Prostate gland (tissue), 2 donors: Measurements from ENCODE around the gene E2F4.

Source experiments
- CTCF ChIP-seq, 4 experiments: fragments of 200-600 bp in 2 of 4; fragments of 450-650 bp in 2 of 4; sonication (generic) in 2 of 4; IDR thresholded peaks; 1 replicate in 3 of 4; 2 replicates in 1 of 4; pipeline ENCODE4 v1.5.1; 2016 to 2019; ENCODE audit warnings: antibody characterized with exemption in 4 of 4, mild to moderate bottlenecking in 2 of 4, moderate library complexity in 2 of 4
- POLR2A ChIP-seq: fragments of 450-650 bp; IDR thresholded peaks from one replicate; pipeline ENCODE4 v1.6.1; 2016; ENCODE audit warnings: antibody characterized with exemption, mild to moderate bottlenecking
- POLR2AphosphoS5 ChIP-seq: sonication (generic); formaldehyde crosslinking; IDR thresholded peaks from one replicate; pipeline ENCODE4 v1.6.1; 2017; ENCODE audit warnings: antibody characterized with exemption

GRCh38 chr16:67238806-67239470 is 47.0 kb downstream of the E2F4 start:
- TF ChIP-seq CTCF (IDR thresholded peaks at IDR 0.05) (no peak), POLR2AphosphoS5 (no peak), POLR2A (no peak)
